ENCODE data around the gene XRN2.

Gene XRN2

GRCh38 chr20:21373436-21373835 is 70.3 kb downstream of the XRN2 start:
- no peak for TF ChIP-seq CTCF (IDR thresholded peaks at IDR 0.05; ENCODE audit: low read depth, low read length)

GRCh38 chr20:21376626-21377025 is 73.5 kb downstream of the XRN2 start:
- TF ChIP-seq CTCF (IDR thresholded peaks at IDR 0.05; ENCODE audit: low read depth, low read length): no peak
- no peak overlapping the region for H3K4me3 ChIP-seq (ENCODE audit: low read depth, low read length)

More at GRCh38 chr20:21373436-21373835, 70.3 kb downstream of the XRN2 start:
- no peak overlapping the region for H3K4me3 ChIP-seq (ENCODE audit: low read depth, low read length)

- no peak overlapping the region for H3K4me3 ChIP-seq (ENCODE audit: low read depth, low read length)
- TF ChIP-seq CTCF (IDR thresholded peaks at IDR 0.05; ENCODE audit: low read depth, low read length): no peak
Measured at GRCh38 chr20:21377701-21378100, 74.6 kb downstream of the XRN2 start.

GRCh38 chr20:21378259-21378658 is 75.1 kb downstream of the XRN2 start:
- H3K4me3 ChIP-seq (ENCODE audit: low read depth, low read length): no peak overlapping the region
- no peak for TF ChIP-seq CTCF (IDR thresholded peaks at IDR 0.05; ENCODE audit: low read depth, low read length)

GRCh38 chr20:21380711-21381110 is 77.6 kb downstream of the XRN2 start:
- no peak overlapping the region for H3K4me3 ChIP-seq (ENCODE audit: low read depth, low read length)
- TF ChIP-seq CTCF (IDR thresholded peaks at IDR 0.05; ENCODE audit: low read depth, low read length): no peak

- no peak overlapping the region for H3K4me3 ChIP-seq (ENCODE audit: low read depth, low read length)
- TF ChIP-seq CTCF (IDR thresholded peaks at IDR 0.05; ENCODE audit: low read depth, low read length): no peak
Measured at GRCh38 chr20:21381619-21382018, 78.5 kb downstream of the XRN2 start.

- no peak overlapping the region for H3K4me3 ChIP-seq (ENCODE audit: low read depth, low read length)
- no peak for TF ChIP-seq CTCF (IDR thresholded peaks at IDR 0.05; ENCODE audit: low read depth, low read length)
Measured at GRCh38 chr20:21384308-21384892, 81.3 kb downstream of the XRN2 start.

Data from WI38 (cell line).